GM12878 (cell line): ENCODE results near the gene EGFR.

Source experiments
- HDAC2 ChIP-seq: fragments of 200-600 bp; sonication (generic); IDR thresholded peaks from 2 replicates; pipeline ENCODE4 v1.6.1; 2017
- KDM1A ChIP-seq: fragments of 200-600 bp; sonication (generic); IDR thresholded peaks from 2 replicates; pipeline ENCODE4 v1.6.1; 2016; ENCODE audit warnings: borderline replicate concordance
- NR2F1 ChIP-seq: fragments of 450-650 bp; conservative IDR thresholded peaks from 2 replicates; pipeline ENCODE4 v1.6.1; 2017; ENCODE audit warnings: mild to moderate bottlenecking
- POLR2A ChIP-seq: IDR thresholded peaks from 2 replicates; pipeline ENCODE4 v1.6.1; 2011; ENCODE audit warnings: low read depth, mild to moderate bottlenecking, low read length
- POLR2AphosphoS2 ChIP-seq: IDR thresholded peaks from 2 replicates; pipeline ENCODE4 v1.6.1; 2011; ENCODE audit warnings: low read depth, mild to moderate bottlenecking, low read length, improper control_type of control experiment, moderate library complexity
- RFX5 ChIP-seq: IDR thresholded peaks from 2 replicates; pipeline ENCODE4 v1.6.1; 2011; ENCODE audit warnings: low read depth, low read length, improper control_type of control experiment
- SMC3 ChIP-seq: IDR thresholded peaks from 2 replicates; pipeline ENCODE4 v1.6.1; 2011; ENCODE audit warnings: low read length, improper control_type of control experiment, borderline replicate concordance
- SUPT20H ChIP-seq: IDR thresholded peaks from 2 replicates; pipeline ENCODE4 v1.6.1; 2011; ENCODE audit warnings: low read depth, mild to moderate bottlenecking, low read length, moderate library complexity, borderline replicate concordance; ENCODE audit not compliant: control insufficient read depth
- TCF7 ChIP-seq: IDR thresholded peaks from 2 replicates; pipeline ENCODE4 v1.6.1; 2014; ENCODE audit warnings: antibody characterized with exemption, borderline replicate concordance
- TF ChIP-seq, protein P1 (sequence below): fragments of 450-650 bp; IDR thresholded peaks from 2 replicates; pipeline ENCODE4 v1.6.1; 2014; ENCODE audit warnings: mild to moderate bottlenecking
- TF ChIP-seq, protein P2 (sequence below), 3 experiments: IDR thresholded peaks in 2 of 3; conservative IDR thresholded peaks in 1 of 3; 2 replicates each; pipeline ENCODE4 v1.5.1; 2011; ENCODE audit warnings: low read depth in 3 of 3, low read length in 3 of 3, mild to moderate bottlenecking in 3 of 3, control low read depth in 2 of 3, moderate library complexity in 2 of 3, inconsistent platforms in 1 of 3, mixed read lengths in 1 of 3; ENCODE audit not compliant: control insufficient read depth in 2 of 3, insufficient read depth in 1 of 3; ENCODE audit errors: extremely low read depth in 1 of 3

DNA sequence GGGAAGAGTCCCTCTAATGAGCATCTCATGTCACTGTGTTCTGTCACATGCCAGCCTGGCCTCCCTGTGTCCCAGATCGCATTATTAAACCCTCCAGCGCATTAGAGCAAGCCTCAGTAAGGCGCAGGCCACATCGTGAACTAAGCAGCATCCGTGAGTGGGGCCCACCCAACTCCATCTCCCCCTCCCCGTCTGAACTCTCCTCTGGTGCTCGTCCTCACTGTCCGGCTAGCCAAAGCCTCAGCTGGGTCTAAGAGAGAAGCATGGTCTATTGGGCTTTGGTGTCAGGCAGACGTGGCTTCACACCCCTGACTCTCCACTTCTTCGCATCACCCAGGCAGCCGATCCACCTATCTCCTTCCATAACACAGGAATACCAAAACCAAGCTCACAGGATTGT, 181.6 kb downstream of the EGFR start:
- TF ChIP-seq POLR2A (no peak), TCF7 (no peak), POLR2AphosphoS2 (no peak), HDAC2 (no peak), RFX5 (no peak), NR2F1 (no peak), SMC3 (no peak), KDM1A (no peak), SUPT20H (no peak)
- TF ChIP-seq, protein P1, sequence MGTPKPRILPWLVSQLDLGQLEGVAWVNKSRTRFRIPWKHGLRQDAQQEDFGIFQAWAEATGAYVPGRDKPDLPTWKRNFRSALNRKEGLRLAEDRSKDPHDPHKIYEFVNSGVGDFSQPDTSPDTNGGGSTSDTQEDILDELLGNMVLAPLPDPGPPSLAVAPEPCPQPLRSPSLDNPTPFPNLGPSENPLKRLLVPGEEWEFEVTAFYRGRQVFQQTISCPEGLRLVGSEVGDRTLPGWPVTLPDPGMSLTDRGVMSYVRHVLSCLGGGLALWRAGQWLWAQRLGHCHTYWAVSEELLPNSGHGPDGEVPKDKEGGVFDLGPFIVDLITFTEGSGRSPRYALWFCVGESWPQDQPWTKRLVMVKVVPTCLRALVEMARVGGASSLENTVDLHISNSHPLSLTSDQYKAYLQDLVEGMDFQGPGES = no peak
- TF ChIP-seq, protein P2, sequence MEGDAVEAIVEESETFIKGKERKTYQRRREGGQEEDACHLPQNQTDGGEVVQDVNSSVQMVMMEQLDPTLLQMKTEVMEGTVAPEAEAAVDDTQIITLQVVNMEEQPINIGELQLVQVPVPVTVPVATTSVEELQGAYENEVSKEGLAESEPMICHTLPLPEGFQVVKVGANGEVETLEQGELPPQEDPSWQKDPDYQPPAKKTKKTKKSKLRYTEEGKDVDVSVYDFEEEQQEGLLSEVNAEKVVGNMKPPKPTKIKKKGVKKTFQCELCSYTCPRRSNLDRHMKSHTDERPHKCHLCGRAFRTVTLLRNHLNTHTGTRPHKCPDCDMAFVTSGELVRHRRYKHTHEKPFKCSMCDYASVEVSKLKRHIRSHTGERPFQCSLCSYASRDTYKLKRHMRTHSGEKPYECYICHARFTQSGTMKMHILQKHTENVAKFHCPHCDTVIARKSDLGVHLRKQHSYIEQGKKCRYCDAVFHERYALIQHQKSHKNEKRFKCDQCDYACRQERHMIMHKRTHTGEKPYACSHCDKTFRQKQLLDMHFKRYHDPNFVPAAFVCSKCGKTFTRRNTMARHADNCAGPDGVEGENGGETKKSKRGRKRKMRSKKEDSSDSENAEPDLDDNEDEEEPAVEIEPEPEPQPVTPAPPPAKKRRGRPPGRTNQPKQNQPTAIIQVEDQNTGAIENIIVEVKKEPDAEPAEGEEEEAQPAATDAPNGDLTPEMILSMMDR (IDR thresholded peaks at IDR 0.05 in 2 of 3, conservative IDR thresholded peaks at IDR 0.05 in 1 of 3; ENCODE audit: control insufficient read depth in 2 of 3, extremely low read depth in 1 of 3, insufficient read depth in 1 of 3, low read depth in 3 of 3, low read length in 3 of 3) = no peak
